Right renal pelvis (tissue), 4 donors: ENCODE results near the gene POLE. TPM values are rescaled to one million over a fixed set of nuclear protein-coding genes. Genes with fewer than 3 reads are reported as not detected.
"Not testable (repeated sequence)": the region's sequence is repeated elsewhere in the genome, so short reads cannot be mapped to it uniquely, and the experiment has no call there.

Source experiments
- DNase-seq, 4 donors: peaks; one replicate each; pipeline ENCODE4 v3.0.0-alpha.2; 2013; ENCODE audit warnings: low read depth in 4 of 4, low spot score in 3 of 4, missing footprints in 1 of 4
- polyA plus RNA-seq, 4 donors: library from polyadenylated mRNA; unstranded; fragments of 120-200 nt; gene quantifications; one replicate each; pipeline ENCODE4 v1.2.1, GENCODE V29; 2013; ENCODE audit not compliant: insufficient read length in 4 of 4

POLE gene
- polyA plus RNA-seq, 4 donors: 40.5 to 47.5 (median 45.6) TPM

- DNase-seq: no peak
These were observed 84.4 kb downstream of the POLE start for GRCh38 chr12:132602572-132603239.

- DNase-seq: no peak
These were observed 85.8 kb downstream of the POLE start for GRCh38 chr12:132601171-132601883.

- DNase-seq: peak in 1 of 4 donors; percentile 71
These were observed 86.8 kb downstream of the POLE start for GRCh38 chr12:132600048-132601032.

GRCh38 chr12:132599502-132599901, 87.6 kb downstream of the POLE start:
- DNase-seq: not testable (repeated sequence)

GRCh38 chr12:132597333-132598316, 89.5 kb downstream of the POLE start:
- peak in 1 of 4 donors; percentile 59 for DNase-seq

GRCh38 chr12:132596016-132596415, 91.1 kb downstream of the POLE start:
- no peak for DNase-seq

GRCh38 chr12:132595183-132595582, 92.0 kb downstream of the POLE start:
- DNase-seq: no peak

- peak; percentile 80 to 93 (median 88) for DNase-seq
These were observed 93.2 kb downstream of the POLE start for GRCh38 chr12:132593938-132594358.

GRCh38 chr12:132593521-132593920, 93.6 kb downstream of the POLE start:
- DNase-seq: no peak

GRCh38 chr12:132593071-132593470, 94.1 kb downstream of the POLE start:
- no peak for DNase-seq

- DNase-seq: no peak
These were observed 94.7 kb downstream of the POLE start for GRCh38 chr12:132592282-132592970.

GRCh38 chr12:132591107-132591935, 95.8 kb downstream of the POLE start:
- DNase-seq: no peak

GRCh38 chr12:132588821-132589669, 98.1 kb downstream of the POLE start:
- DNase-seq: no peak

- DNase-seq: no peak
These were observed 98.8 kb downstream of the POLE start for GRCh38 chr12:132588319-132588718.

GRCh38 chr12:132587781-132588180, 99.4 kb downstream of the POLE start:
- no peak for DNase-seq

- DNase-seq: no peak
These were observed 100.2 kb downstream of the POLE start for GRCh38 chr12:132586929-132587328.

- no peak for DNase-seq
These were observed 102.0 kb downstream of the POLE start for GRCh38 chr12:132585177-132585576.
